Measurements from ENCODE around the gene ST3GAL3. TPM values are rescaled to one million over a fixed set of nuclear protein-coding genes. Genes with fewer than 3 reads are reported as not detected.

The ST3GAL3 gene
- total and polyA plus RNA-seq, 2 of the 13 experiments (the other 11 are each of a cell fraction or from before 2014, with no cell fraction given), result 5.1 to 8.1 TPM

GRCh38 chr1:43947061-43947873, 239.9 kb downstream of the ST3GAL3 start (continued):
- no peak for TF ChIP-seq TBX2 (CRISPR knock-in tag; IDR thresholded peaks at IDR 0.05; ENCODE audit: borderline replicate concordance)
- no peak for TF ChIP-seq KLF6 (CRISPR knock-in tag; IDR thresholded peaks at IDR 0.05)
- no peak for TF ChIP-seq SNAI1 (CRISPR knock-in tag; IDR thresholded peaks at IDR 0.05; ENCODE audit: borderline replicate concordance)
- TF ChIP-seq ZNF615 (CRISPR knock-in tag; IDR thresholded peaks at IDR 0.05; ENCODE audit: borderline replicate concordance), result no peak
- TF ChIP-seq ZNF121 (CRISPR knock-in tag; IDR thresholded peaks at IDR 0.05), result no peak
- no peak for TF ChIP-seq SCMH1 (CRISPR knock-in tag; IDR thresholded peaks at IDR 0.05; ENCODE audit: borderline replicate concordance)
- no peak for TF ChIP-seq MLX (CRISPR knock-in tag; IDR thresholded peaks at IDR 0.05)
- 0 out of 2 replicates have a peak, but pooled peaks have one; percentile 17 for TF ChIP-seq ZNF512 (CRISPR knock-in tag; IDR thresholded peaks at IDR 0.05)
- no peak for TF ChIP-seq ZNF281 (CRISPR knock-in tag; IDR thresholded peaks at IDR 0.05; ENCODE audit: borderline replicate concordance)
- no peak for TF ChIP-seq NFKBIZ (CRISPR knock-in tag; IDR thresholded peaks at IDR 0.05)
- 0 out of 2 replicates have a peak, but pooled peaks have one; percentile 15 for TF ChIP-seq PBX3 (CRISPR knock-in tag; IDR thresholded peaks at IDR 0.05; ENCODE audit: borderline replicate concordance)
- TF ChIP-seq CENPT (CRISPR knock-in tag; IDR thresholded peaks at IDR 0.05; ENCODE audit: low read depth), result no peak
- no peak for TF ChIP-seq LBX2 (CRISPR knock-in tag; IDR thresholded peaks at IDR 0.05; ENCODE audit: borderline replicate concordance)
- no peak for TF ChIP-seq SRSF9 (IDR thresholded peaks at IDR 0.05; ENCODE audit: borderline replicate concordance, insufficient read depth, low read depth, low read length, poor library complexity, severe bottlenecking)
- TF ChIP-seq AGO2 (optimal IDR thresholded peaks at IDR 0.05; ENCODE audit: low read depth, low read length), result no peak
- peak; percentile 4; the same call in 1 of the 2 replicates for TF ChIP-seq FOXC1 (CRISPR knock-in tag; IDR thresholded peaks at IDR 0.05; ENCODE audit: borderline replicate concordance)
- no peak for TF ChIP-seq PCBP1 (IDR thresholded peaks at IDR 0.05; ENCODE audit: borderline replicate concordance, low read depth, low read length)
- TF ChIP-seq ZBTB2 (CRISPR knock-in tag; IDR thresholded peaks at IDR 0.05; ENCODE audit: low read depth), result no peak
- TF ChIP-seq ATF7-NPFF (CRISPR knock-in tag; IDR thresholded peaks at IDR 0.05; ENCODE audit: low read depth), result no peak
- TF ChIP-seq ZNF652 (CRISPR knock-in tag; IDR thresholded peaks at IDR 0.05; ENCODE audit: borderline replicate concordance, low read depth), result no peak

Data from HepG2 (cell line).